ENCODE results near the gene CYB561D1. TPM values are rescaled to one million over a fixed set of nuclear protein-coding genes. Genes with fewer than 3 reads are reported as not detected.

The CYB561D1 gene
- total and polyA plus RNA-seq, 9 of the 15 experiments (the other 6 are each of a cell fraction or from before 2014, with no cell fraction given), result 0.71 to 7.2 (median 3.5) TPM

GRCh38 chr1:109498161-109498801 is 4.4 kb downstream of the CYB561D1 start (continued):
- TF ChIP-seq REST (IDR thresholded peaks at IDR 0.05; ENCODE audit: borderline replicate concordance) (peak; percentile 51; the same call in 1 of the 2 replicates), REST (CRISPR knock-in tag; IDR thresholded peaks at IDR 0.05; ENCODE audit: low read depth) (no peak), ZNF146 (CRISPR knock-in tag; IDR thresholded peaks at IDR 0.05; ENCODE audit: unreplicated experiment) (no peak), RBFOX2 (IDR thresholded peaks at IDR 0.05; ENCODE audit: low read depth, low read length) (0 out of 2 replicates have a peak, but pooled peaks have one; percentile 35), STAG1 (CRISPR knock-in tag; IDR thresholded peaks at IDR 0.05; ENCODE audit: borderline replicate concordance) (peak; percentile 14; the same call in 1 of the 2 replicates), RAD21 (CRISPR knock-in tag; conservative IDR thresholded peaks at IDR 0.05 in 1 of 2, IDR thresholded peaks at IDR 0.05 in 1 of 2) (peak; percentile 38 to 73; a peak in 3 of 4 replicates), SMARCA4 (IDR thresholded peaks at IDR 0.05) (no peak)
- TF ChIP-seq, protein P1, sequence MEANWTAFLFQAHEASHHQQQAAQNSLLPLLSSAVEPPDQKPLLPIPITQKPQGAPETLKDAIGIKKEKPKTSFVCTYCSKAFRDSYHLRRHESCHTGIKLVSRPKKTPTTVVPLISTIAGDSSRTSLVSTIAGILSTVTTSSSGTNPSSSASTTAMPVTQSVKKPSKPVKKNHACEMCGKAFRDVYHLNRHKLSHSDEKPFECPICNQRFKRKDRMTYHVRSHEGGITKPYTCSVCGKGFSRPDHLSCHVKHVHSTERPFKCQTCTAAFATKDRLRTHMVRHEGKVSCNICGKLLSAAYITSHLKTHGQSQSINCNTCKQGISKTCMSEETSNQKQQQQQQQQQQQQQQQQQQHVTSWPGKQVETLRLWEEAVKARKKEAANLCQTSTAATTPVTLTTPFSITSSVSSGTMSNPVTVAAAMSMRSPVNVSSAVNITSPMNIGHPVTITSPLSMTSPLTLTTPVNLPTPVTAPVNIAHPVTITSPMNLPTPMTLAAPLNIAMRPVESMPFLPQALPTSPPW (CRISPR knock-in tag; IDR thresholded peaks at IDR 0.05), result peak; percentile 67

Data from K562 (cell line).